HG03060 (cell line): ENCODE results near the gene NUCKS1.

Source experiments
- ATAC-seq: cut with Tn5 transposase; IDR thresholded peaks from one replicate; pipeline ENCODE4 v1.9.1; 2021; ENCODE audit warnings: low read depth, moderate number of reproducible peaks; ENCODE audit not compliant: unreplicated experiment

The NUCKS1 gene

DNA sequence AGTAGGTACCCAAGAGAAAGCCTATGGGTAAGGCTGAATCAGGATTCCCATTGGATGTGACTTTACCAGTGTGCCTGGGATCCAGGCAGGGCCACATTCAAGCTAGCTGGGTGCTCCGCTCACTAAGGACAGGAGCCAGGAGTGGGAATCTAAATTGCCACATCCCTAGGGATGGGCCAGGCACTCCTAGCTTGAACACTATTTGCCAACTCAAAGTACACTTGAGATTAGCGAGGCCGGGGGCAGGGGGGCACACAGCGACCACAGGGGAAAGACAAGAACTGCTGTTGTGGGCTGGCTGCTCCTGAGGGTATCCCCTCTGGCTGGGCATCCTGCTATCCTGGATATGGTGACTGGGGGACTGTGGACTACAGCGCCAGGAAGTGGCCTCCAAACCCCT lies 74.0 kb downstream of the NUCKS1 start:
- no peak for ATAC-seq

DNA sequence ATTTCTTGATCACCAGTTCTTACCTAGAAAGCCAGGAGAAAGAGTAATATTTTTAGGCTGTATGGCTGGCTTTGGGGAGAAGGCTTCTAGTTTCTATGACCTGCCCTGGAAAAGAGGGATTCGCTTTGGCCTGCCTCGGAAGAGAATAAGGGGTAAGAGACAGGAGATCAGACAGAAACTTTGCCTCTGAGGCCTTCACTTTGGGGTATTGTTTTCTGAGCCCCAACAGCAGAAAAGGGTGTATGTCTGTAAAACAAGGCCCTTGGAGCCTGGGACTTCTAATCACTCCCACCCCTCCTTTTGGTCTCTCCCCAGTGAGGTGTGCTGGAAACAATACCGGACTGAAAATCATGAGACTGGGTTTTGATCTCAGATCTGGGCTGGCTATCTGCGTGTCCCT lies 74.7 kb downstream of the NUCKS1 start:
- ATAC-seq, result no peak

DNA sequence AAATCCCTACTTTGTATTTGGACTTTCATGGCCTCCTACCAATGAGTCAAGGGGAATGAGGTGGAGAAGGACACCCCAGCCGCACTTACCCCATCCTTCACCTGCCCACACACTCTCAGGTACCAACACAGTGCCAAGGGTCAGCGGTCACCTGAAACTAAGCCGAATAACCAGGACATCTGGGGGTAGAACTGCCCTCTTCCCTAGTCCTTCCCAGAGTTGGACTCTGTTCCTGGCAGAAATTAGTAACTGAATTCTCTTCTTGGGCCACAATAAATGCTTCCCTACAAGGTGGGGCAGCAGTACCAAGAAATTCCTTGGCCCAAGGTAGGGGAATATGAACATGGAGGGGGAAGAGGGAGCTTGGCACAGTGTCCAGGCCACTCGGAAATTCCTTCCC lies 77.0 kb downstream of the NUCKS1 start:
- ATAC-seq, result no peak

DNA sequence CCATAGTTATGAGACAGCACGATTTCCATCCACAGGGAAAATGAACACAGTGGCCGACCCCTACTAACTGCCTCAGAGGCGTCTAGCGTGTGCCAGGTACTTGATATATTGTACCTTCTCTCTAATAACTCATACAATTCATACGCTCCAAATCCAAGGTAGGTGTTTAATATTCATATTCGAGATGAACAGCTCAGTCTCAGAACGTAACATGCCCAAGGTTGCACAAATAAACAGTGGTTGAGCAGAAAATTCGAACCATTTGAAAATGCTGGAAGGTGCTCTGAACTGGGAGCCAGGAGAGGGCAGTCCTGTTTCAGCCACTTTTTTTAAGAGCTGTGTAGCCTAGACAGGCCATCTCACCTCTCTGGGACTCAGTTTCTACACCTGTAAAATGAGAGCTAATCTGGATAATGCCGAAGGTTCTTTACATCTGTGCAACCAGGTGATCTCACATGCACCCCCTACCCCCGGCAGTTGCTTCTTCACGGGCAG lies 77.5 kb downstream of the NUCKS1 start:
- no peak for ATAC-seq

DNA sequence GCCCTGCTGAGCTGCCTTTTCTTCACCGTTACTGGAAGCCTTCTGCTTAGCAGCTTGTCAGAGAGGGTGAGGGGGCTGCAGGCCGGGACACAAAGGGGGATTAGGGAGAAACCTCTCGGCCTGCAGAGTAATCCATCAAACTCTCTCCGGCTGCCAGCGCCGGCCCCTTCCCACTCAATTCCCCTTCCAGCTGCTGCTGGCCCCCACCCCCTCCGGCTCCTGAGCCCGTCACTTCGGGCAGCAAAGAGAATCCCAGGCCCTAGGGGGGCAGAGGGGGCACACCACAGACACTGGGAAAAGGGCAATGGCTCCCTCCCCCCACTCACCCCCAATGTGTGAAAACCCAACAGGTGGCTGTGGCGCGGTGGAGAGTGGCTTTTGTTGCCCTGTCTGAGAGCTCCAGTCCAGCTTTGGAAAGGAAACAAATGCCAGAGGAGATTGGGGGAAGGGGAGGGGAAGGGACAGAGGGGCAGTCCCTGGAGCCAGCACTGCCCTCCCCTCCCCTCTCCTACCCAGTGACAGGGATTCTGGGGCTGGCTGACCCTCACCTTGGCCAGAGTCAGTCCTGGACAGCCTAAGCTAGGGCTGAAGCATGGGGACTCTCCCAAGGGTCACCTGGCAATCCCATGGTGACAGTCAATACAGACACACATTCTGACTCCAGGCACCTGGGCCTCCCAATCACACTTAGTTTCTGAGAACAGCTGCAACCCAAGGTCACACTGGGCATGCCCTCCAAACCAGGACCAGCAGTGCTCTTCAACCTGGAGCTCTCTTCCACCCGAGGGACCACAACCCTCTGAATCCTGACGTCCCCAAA lies 79.2 kb downstream of the NUCKS1 start:
- ATAC-seq, result no peak

- ATAC-seq, result no peak
Measured at GRCh38 chr1:205670150-205670446, 79.9 kb downstream of the NUCKS1 start.

DNA sequence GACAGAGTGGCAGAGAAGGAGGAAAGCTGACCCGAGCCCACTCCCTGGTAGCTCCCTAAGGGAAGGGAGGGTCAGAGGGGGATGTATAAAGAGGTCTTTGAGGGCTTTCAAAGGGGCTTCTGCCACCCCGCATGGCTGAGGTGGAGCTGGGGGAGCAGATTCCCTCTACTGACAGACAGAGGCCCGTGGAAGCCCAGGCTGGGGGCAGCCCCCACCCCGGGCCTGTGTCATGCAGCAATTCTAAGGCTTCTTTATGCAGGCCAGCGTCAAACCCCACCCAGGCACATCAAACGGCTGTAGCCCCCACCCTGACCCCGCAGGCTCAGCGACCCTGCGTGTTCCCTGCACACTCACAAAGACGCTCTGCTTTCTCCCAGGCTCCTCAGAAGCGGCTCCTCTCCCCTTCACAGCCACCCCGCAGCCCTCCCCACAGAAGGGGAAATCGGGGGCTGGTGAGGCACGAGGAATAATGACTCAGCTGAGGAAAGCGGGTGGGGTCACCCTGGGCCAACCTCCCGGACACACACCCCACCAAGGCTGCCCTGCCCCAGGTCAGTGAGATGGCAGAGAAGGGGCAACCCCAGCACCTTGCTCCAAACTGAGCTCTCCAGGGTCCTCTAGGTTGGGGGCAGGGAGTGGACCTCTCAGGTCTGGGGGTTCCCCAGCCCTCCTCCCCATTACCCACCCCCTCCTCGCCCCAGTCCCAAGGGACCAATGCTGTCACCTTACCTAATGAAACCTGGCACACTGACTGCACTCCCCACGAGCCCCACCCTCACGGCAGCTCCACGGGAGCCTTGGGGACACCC lies 80.4 kb downstream of the NUCKS1 start:
- ATAC-seq, result no peak

DNA sequence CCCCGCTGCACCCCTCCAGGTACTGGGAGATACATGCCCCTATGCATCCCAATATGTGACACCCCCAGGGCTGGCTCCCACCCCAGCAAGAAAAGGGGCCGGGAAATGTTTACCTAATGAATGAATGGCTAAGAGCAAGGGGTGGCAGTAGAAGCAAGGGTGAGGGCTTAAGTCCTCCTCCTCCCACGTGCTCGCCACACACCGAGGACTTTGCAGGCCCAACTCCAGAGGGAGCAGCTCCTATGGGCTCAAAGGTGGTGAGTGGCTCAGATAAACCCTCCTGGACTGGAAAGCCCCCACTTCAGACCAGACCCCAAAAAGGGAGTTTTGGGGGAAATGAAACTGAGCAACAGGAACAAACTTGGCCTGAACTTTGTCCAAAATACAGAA lies 81.0 kb downstream of the NUCKS1 start:
- ATAC-seq, result no peak

GRCh38 chr1:205667909-205668643 lies 81.9 kb downstream of the NUCKS1 start:
- ATAC-seq, result no peak

DNA sequence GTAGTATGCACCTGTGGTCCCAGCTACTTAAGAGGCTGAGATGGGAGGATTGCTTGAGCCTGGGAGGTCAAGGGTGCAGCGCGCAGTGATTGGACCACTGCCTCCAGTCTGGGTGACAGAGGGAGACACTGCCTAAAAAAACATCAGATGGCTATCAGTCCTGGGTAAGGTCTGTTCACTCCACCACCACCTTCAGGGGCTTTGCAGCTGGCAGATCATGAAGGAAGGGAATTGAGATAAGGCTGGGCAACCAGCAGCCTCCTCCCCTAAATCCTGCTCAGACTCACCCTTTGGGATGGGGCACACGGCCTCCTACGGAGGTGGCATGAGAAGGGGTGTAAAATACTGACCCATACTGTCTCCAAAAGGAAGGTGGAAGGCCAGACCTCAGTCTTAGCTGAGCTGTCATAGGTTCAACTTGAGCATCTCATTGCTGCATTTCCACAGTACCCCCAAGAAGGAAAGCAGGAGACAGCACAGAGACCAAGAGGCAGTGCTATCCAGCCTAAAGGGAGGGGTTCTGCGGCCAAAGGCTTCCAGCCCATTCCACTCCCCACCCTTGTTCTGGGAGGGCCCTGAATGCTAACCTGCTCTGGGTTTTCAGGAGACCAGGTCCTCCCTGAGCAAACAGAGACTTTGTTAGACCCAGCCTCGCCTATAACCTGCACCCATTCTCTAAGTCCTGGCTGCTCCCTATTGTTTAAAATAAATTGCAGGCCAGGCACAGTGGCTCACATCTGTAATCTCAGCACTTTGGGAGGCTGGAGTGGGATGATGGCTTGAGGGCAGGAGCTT lies 83.4 kb downstream of the NUCKS1 start:
- ATAC-seq, result no peak

DNA sequence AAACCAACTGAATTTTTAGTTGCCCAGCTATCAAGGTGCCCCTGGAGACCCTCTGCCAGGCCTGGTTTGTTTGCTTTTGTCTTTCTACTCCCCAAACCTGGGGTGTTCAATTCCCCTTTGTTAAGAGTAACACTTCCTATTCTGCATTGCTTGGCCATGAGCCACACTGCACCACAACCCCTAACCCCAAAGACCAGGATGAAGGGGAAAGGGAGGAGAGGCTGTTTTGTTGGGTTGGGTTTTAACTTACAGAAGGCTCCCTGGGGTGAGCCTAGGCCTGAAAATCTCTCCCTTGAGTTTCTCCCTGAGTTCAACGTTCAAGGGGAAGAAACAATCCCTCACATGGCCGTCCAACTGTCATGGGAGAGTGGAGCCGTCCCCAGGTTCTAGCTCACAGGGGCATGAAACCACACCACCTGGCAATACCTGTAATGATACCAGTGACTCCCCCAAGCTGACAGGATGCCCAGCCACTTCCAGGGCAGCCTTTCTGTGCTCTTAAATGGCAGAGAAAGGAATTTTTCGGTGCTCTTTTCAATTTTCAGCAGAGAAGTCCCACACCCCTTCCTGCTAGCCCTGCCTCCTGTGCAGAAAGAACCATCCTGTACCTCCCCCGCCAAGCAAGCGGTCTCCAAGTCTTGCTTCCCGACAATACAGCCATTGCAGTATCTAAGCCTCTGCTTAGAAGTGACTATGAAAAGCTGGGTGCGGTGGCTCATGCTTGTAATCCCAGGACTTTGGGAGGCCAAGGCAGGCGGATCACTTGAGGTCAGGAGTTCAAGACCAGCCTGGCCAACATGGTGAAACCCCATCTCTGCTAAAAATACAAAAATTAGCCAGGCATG lies 84.6 kb downstream of the NUCKS1 start:
- ATAC-seq, result no peak

DNA sequence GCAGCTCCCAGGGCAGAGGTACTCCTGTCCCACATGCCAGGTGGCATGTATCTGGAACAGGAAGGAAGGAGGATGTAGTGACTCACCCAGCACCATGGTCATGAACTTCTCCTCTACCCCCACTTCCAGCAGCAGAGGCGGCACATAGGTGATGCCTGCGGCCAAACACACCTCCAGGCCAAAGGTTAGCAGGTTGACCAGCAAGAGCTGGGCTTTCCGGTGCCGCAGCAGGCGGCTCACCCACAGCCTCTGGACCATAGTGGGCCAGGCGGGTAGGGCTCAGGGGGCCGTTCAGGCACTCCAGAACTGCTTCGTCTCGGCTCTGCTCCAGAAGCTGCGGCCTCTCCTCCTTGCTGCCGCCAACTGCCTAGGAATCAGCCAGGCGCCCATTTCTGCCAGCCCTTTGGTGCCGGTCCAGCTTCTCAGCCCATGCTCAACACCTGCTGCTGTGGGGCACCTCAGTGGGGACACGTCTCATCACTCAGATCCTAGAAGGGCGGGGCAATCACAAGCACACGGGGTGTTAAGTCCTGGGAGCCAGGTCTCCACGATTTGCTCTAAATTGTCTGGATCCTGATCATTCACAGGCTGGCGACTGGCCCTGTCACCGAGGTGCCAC lies 85.5 kb downstream of the NUCKS1 start:
- ATAC-seq, result no peak

DNA sequence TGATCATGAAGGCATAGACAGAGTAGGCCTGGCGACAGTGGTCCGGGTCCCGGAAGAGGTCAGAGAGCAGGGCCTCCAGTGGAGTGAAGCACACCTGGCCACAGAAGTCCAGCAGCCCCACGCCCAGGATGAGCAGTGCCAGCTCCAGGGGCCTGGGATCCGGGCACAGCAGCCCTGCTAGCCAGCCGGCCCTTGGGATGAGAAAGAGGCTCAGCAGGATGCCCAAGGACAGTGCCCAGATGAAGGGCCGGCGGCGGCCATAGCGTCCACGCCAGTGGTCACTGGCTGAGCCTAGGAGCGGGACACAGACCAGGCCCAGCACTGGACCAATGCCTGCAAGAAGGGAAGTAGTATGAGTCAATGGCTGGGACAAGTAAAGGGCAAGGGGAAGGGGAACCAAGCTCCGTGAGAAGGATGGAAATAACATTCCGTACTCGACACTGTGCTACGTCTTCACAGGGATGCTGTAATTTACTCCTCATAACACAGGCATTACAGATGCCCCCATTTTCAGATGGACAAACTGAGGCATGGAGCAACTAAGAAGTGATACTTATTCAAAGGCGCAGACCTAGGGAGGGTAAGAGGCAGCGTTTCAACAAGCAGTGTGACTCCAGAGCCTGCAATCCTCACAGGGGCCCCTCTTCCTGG lies 86.6 kb downstream of the NUCKS1 start:
- ATAC-seq, result no peak
